SK-N-SH treated with all-trans-retinoic acid at 6 μM for 48 hours (cell line): ENCODE measurements around the gene KRTAP1-3.
"Not testable (repeated sequence)": the region's sequence is repeated elsewhere in the genome, so short reads cannot be mapped to it uniquely, and the experiment has no call there.

Source experiments
- ATAC-seq: fragments of 200-7000 bp; cut with Tn5 transposase; 3 replicates; pipeline ENCODE4 v1.9.1; 2020; ENCODE audit warnings: mild to moderate bottlenecking, moderate library complexity
- ARNTL ChIP-seq: fragments of 450-650 bp; formaldehyde crosslinking; IDR thresholded peaks from 2 replicates; pipeline ENCODE4 v1.5.0; 2020; ENCODE audit warnings: low read depth, mild to moderate bottlenecking, moderate library complexity, borderline replicate concordance
- BACH2 ChIP-seq: fragments of 250-450 bp; sonication (Bioruptor Pico); IDR thresholded peaks from 2 replicates; pipeline ENCODE4 v1.9.0; 2021; ENCODE audit warnings: mild to moderate bottlenecking, borderline replicate concordance
- CSDC2 ChIP-seq: fragments of 250-450 bp; sonication (Bioruptor Pico); IDR thresholded peaks from 2 replicates; pipeline ENCODE4 v1.5.0; 2020; ENCODE audit warnings: mild to moderate bottlenecking, moderate library complexity
- CSRNP3 ChIP-seq: fragments of 250-450 bp; sonication (Bioruptor Pico); IDR thresholded peaks from 2 replicates; pipeline ENCODE4 v1.5.1; 2021; ENCODE audit warnings: mild to moderate bottlenecking, moderate library complexity
- ESRRG ChIP-seq: fragments of 250-450 bp; sonication (Bioruptor Pico); IDR thresholded peaks from 2 replicates; pipeline ENCODE4 v1.6.1; 2021; ENCODE audit warnings: mild to moderate bottlenecking
- GLIS3 ChIP-seq: fragments of 250-450 bp; sonication (Bioruptor Pico); IDR thresholded peaks from 2 replicates; pipeline ENCODE4 v1.5.0; 2020; ENCODE audit warnings: mild to moderate bottlenecking, moderate library complexity
- OSR1 ChIP-seq: fragments of 250-450 bp; sonication (Bioruptor Pico); IDR thresholded peaks from 2 replicates; pipeline ENCODE4 v1.8.0; 2022; ENCODE audit warnings: moderate library complexity, mild to moderate bottlenecking, inconsistent platforms
- RARB ChIP-seq: fragments of 250-450 bp; sonication (Bioruptor Pico); IDR thresholded peaks from 2 replicates; pipeline ENCODE4 v1.8.0; 2021; ENCODE audit warnings: mild to moderate bottlenecking, moderate library complexity
- SNAI2 ChIP-seq: fragments of 250-450 bp; sonication (Bioruptor Pico); IDR thresholded peaks from 2 replicates; pipeline ENCODE4 v1.5.0; 2020; ENCODE audit warnings: mild to moderate bottlenecking, moderate library complexity
- TCF4 ChIP-seq: fragments of 250-450 bp; sonication (Bioruptor Pico); IDR thresholded peaks from 2 replicates; pipeline ENCODE4 v1.8.0; 2021; ENCODE audit warnings: mild to moderate bottlenecking, moderate library complexity, borderline replicate concordance
- TOX ChIP-seq: fragments of 250-450 bp; sonication (Bioruptor Pico); IDR thresholded peaks from 2 replicates; pipeline ENCODE4 v1.8.0; 2021; ENCODE audit warnings: mild to moderate bottlenecking, moderate library complexity, borderline replicate concordance
- ZC3H10 ChIP-seq: fragments of 250-450 bp; sonication (Bioruptor Pico); IDR thresholded peaks from 2 replicates; pipeline ENCODE4 v1.5.1; 2021; ENCODE audit warnings: mild to moderate bottlenecking, moderate library complexity
- ZFP3 ChIP-seq: fragments of 250-450 bp; sonication (Bioruptor Pico); IDR thresholded peaks from 2 replicates; pipeline ENCODE4 v1.5.0; 2020; ENCODE audit warnings: mild to moderate bottlenecking, moderate library complexity
- ZFP30 ChIP-seq: fragments of 450-650 bp; formaldehyde crosslinking; IDR thresholded peaks from 2 replicates; pipeline ENCODE4 v1.5.0; 2022; ENCODE audit warnings: mild to moderate bottlenecking, moderate library complexity
- ZNF565 ChIP-seq: fragments of 450-650 bp; formaldehyde crosslinking; conservative IDR thresholded peaks from 2 replicates; pipeline ENCODE4 v1.5.0; 2020; ENCODE audit warnings: low read depth, mild to moderate bottlenecking, moderate library complexity
- ZNF70 ChIP-seq: fragments of 450-650 bp; formaldehyde crosslinking; IDR thresholded peaks from 2 replicates; pipeline ENCODE4 v1.5.0; 2020; ENCODE audit warnings: mild to moderate bottlenecking, moderate library complexity
- ZNF8 ChIP-seq: fragments of 450-650 bp; formaldehyde crosslinking; IDR thresholded peaks from 2 replicates; pipeline ENCODE4 v1.5.0; 2020; ENCODE audit warnings: mild to moderate bottlenecking, moderate library complexity
- TF ChIP-seq, protein P1 (sequence below): fragments of 250-450 bp; sonication (Bioruptor Pico); IDR thresholded peaks from 2 replicates; pipeline ENCODE4 v1.8.0; 2020; ENCODE audit warnings: mild to moderate bottlenecking, moderate library complexity, borderline replicate concordance
- TF ChIP-seq, protein P2 (sequence below): fragments of 250-450 bp; sonication (Bioruptor Pico); IDR thresholded peaks from 2 replicates; pipeline ENCODE4 v1.8.0; 2021; ENCODE audit warnings: low read depth, mild to moderate bottlenecking, moderate library complexity, borderline replicate concordance
- TF ChIP-seq, protein P3 (sequence below): fragments of 250-450 bp; sonication (Bioruptor Pico); IDR thresholded peaks from 2 replicates; pipeline ENCODE4 v1.5.1; 2020; ENCODE audit warnings: low read depth, mild to moderate bottlenecking, moderate library complexity

Gene KRTAP1-3

GRCh38 chr17:41002814-41003213 lies 31.9 kb downstream of the KRTAP1-3 start:
- no peak for ATAC-seq
- TF ChIP-seq, protein P1, sequence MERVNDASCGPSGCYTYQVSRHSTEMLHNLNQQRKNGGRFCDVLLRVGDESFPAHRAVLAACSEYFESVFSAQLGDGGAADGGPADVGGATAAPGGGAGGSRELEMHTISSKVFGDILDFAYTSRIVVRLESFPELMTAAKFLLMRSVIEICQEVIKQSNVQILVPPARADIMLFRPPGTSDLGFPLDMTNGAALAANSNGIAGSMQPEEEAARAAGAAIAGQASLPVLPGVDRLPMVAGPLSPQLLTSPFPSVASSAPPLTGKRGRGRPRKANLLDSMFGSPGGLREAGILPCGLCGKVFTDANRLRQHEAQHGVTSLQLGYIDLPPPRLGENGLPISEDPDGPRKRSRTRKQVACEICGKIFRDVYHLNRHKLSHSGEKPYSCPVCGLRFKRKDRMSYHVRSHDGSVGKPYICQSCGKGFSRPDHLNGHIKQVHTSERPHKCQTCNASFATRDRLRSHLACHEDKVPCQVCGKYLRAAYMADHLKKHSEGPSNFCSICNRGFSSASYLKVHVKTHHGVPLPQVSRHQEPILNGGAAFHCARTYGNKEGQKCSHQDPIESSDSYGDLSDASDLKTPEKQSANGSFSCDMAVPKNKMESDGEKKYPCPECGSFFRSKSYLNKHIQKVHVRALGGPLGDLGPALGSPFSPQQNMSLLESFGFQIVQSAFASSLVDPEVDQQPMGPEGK (CRISPR knock-in tag) = no peak
- no peak for TF ChIP-seq TOX (CRISPR knock-in tag)
- TF ChIP-seq ZNF70 (CRISPR knock-in tag) = no peak
- no peak for TF ChIP-seq ZC3H10 (CRISPR knock-in tag)
- TF ChIP-seq GLIS3 (CRISPR knock-in tag) = no peak
- TF ChIP-seq ZNF565 (CRISPR knock-in tag) = no peak
- no peak for TF ChIP-seq ZNF8 (CRISPR knock-in tag)
- no peak for TF ChIP-seq RARB (CRISPR knock-in tag)
- no peak for TF ChIP-seq OSR1 (CRISPR knock-in tag)
- no peak for TF ChIP-seq CSDC2
- no peak for TF ChIP-seq SNAI2 (CRISPR knock-in tag)
- TF ChIP-seq BACH2 (CRISPR knock-in tag) = no peak
- TF ChIP-seq, protein P2, sequence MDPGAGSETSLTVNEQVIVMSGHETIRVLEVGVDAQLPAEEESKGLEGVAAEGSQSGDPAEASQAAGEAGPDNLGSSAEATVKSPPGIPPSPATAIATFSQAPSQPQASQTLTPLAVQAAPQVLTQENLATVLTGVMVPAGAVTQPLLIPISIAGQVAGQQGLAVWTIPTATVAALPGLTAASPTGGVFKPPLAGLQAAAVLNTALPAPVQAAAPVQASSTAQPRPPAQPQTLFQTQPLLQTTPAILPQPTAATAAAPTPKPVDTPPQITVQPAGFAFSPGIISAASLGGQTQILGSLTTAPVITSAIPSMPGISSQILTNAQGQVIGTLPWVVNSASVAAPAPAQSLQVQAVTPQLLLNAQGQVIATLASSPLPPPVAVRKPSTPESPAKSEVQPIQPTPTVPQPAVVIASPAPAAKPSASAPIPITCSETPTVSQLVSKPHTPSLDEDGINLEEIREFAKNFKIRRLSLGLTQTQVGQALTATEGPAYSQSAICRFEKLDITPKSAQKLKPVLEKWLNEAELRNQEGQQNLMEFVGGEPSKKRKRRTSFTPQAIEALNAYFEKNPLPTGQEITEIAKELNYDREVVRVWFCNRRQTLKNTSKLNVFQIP (CRISPR knock-in tag) = no peak

DNA sequence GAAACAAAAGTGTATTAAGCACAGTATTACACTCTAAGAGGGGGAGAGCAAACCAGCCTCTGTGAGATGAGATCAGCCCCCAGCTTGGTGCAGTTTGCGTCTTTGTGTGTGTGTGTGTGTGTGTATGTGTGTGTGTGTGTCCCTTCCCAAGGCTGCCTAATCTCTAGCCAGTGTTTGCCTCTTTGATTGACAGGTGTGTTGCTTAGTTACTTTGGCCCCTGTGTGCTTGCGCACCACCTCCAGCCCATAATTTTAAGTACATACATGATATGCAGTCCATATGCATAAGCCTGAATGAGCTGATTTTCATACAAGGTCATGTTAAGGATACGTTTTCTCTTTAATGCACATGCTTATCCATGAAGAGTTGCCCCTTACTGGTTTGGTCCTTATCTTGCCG lies 32.9 kb downstream of the KRTAP1-3 start:
- ATAC-seq = no peak
- TF ChIP-seq ZFP30 (CRISPR knock-in tag) (no peak), ZFP3 (CRISPR knock-in tag) (no peak), SNAI2 (CRISPR knock-in tag) (no peak), CSRNP3 (no peak), TOX (CRISPR knock-in tag) (no peak), ZNF70 (CRISPR knock-in tag) (no peak), CSDC2 (no peak)
- TF ChIP-seq, protein P1 (CRISPR knock-in tag) = no peak
- TF ChIP-seq, protein P2 (CRISPR knock-in tag) = no peak

GRCh38 chr17:40999563-40999962 lies 35.1 kb downstream of the KRTAP1-3 start, which contains the start of gene KRTAP3-2:
Gene KRTAP3-2, minus strand, starts transcription at chr17:40999906. Its CDS starts 53 bp downstream, at chr17:40999853.
- ATAC-seq = not testable (repeated sequence)

- ATAC-seq = no peak
- TF ChIP-seq, protein P1 (CRISPR knock-in tag) = no peak
- TF ChIP-seq, protein P3, sequence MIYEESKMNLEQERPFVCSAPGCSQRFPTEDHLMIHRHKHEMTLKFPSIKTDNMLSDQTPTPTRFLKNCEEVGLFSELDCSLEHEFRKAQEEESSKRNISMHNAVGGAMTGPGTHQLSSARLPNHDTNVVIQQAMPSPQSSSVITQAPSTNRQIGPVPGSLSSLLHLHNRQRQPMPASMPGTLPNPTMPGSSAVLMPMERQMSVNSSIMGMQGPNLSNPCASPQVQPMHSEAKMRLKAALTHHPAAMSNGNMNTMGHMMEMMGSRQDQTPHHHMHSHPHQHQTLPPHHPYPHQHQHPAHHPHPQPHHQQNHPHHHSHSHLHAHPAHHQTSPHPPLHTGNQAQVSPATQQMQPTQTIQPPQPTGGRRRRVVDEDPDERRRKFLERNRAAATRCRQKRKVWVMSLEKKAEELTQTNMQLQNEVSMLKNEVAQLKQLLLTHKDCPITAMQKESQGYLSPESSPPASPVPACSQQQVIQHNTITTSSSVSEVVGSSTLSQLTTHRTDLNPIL (CRISPR knock-in tag) = no peak
- TF ChIP-seq, protein P2 (CRISPR knock-in tag) = no peak
- TF ChIP-seq ARNTL (CRISPR knock-in tag) (no peak), ESRRG (no peak), SNAI2 (CRISPR knock-in tag) (no peak), OSR1 (CRISPR knock-in tag) (no peak), CSRNP3 (no peak), TCF4 (CRISPR knock-in tag) (no peak)
Measured at GRCh38 chr17:40997361-40997760, 37.3 kb downstream of the KRTAP1-3 start.
